GM12878 (cell line): ENCODE measurements around the gene ALS2. TPM values are rescaled to one million over a fixed set of nuclear protein-coding genes. Genes with fewer than 3 reads are reported as not detected.

Experiments
- ATAC-seq: fragments of 200-7000 bp; cut with Tn5 transposase; 3 replicates; pipeline ENCODE4 v1.9.1; 2020; ENCODE audit warnings: mild to moderate bottlenecking, moderate library complexity
- BruUV-seq: library from RNA; stranded (reverse); fragments of 400-500 nt; replicated peaks from 2 replicates; lab custom pipeline; 2021; lab: Mats Ljungman, UMichigan
- CTCF ChIA-PET: fragments of 300-600 bp; sonication (Branson Sonifier 250); formaldehyde crosslinking; extraction: SDS; loops from one replicate; lab custom pipeline; 2021; ENCODE audit warnings: inconsistent platforms; lab: Yijun Ruan, JAX
- POLR2A ChIA-PET: fragments of 350-600 bp; formaldehyde crosslinking; extraction: SDS; loops from one replicate; lab custom pipeline; 2021; ENCODE audit warnings: inconsistent platforms; lab: Charles Lee
- RAD21 ChIA-PET: fragments of 300-600 bp; sonication (Branson Sonifier 250); formaldehyde crosslinking; loops from one replicate; lab custom pipeline; 2023; ENCODE audit warnings: antibody characterized with exemption; ENCODE audit not compliant: unreplicated experiment; lab: Charles Lee
- SMC1A ChIA-PET: fragments of 300-600 bp; sonication (Branson Sonifier 250); formaldehyde crosslinking; loops from one replicate; lab custom pipeline; 2023; ENCODE audit not compliant: unreplicated experiment, uncharacterized antibody; lab: Charles Lee
- DNase-seq: peaks from one replicate; pipeline ENCODE4 v3.0.0-alpha.2; 2011; ENCODE audit warnings: low read depth, low spot score
- FAIRE-seq: peaks from 3 replicates; lab custom pipeline; 2011; peaks lifted over from hg19 to GRCh38; lab: Jason Lieb, UNC
- H2AFZ ChIP-seq: 2 replicates; pipeline ENCODE4 v1.6.0; 2011; ENCODE audit warnings: low read depth, low read length, control low read depth; ENCODE audit not compliant: control insufficient read depth
- H3K27ac ChIP-seq: 2 replicates; pipeline ENCODE4 v1.5.1; 2011; ENCODE audit warnings: control low read depth; ENCODE audit not compliant: control insufficient read depth, insufficient read depth
- H3K27me3 ChIP-seq, 2 experiments: replicated peaks in 1 of 2; 2 replicates each; pipeline versions ENCODE4 v1.6.0 to v1.6.1; 2011; ENCODE audit warnings: low read length in 1 of 2; ENCODE audit not compliant: control insufficient read depth in 2 of 2, insufficient read depth in 2 of 2
- H3K36me3 ChIP-seq, 2 experiments: 2 replicates each; pipeline ENCODE4 v1.5.1; 2011; ENCODE audit warnings: low read length in 1 of 2; ENCODE audit not compliant: control insufficient read depth in 2 of 2, insufficient read depth in 2 of 2
- H3K4me1 ChIP-seq: 2 replicates; pipeline ENCODE4 v1.6.1; 2011; ENCODE audit warnings: mild to moderate bottlenecking, low read length, moderate library complexity, mixed read lengths; ENCODE audit not compliant: control insufficient read depth, insufficient read depth
- H3K4me2 ChIP-seq: 2 replicates; pipeline ENCODE4 v1.6.0; 2011; ENCODE audit warnings: control low read depth; ENCODE audit not compliant: control insufficient read depth, insufficient read depth
- H3K4me3 ChIP-seq: fragments of 200-600 bp; sonication (generic); 2 replicates; pipeline ENCODE4 v1.5.1; 2016
- H3K79me2 ChIP-seq: 2 replicates; pipeline ENCODE4 v1.6.0; 2011; ENCODE audit warnings: low read length; ENCODE audit not compliant: control insufficient read depth, insufficient read depth
- H3K9ac ChIP-seq: 2 replicates; pipeline ENCODE4 v1.8.0; 2011; ENCODE audit warnings: low read length, control low read depth, mixed read lengths; ENCODE audit not compliant: control insufficient read depth, insufficient read depth
- H3K9me3 ChIP-seq: replicated peaks from 3 replicates; pipeline ENCODE4 v1.5.1; 2011; ENCODE audit warnings: mild to moderate bottlenecking, low read length; ENCODE audit not compliant: control insufficient read depth, insufficient read depth
- H4K20me1 ChIP-seq: 2 replicates; pipeline ENCODE4 v1.6.0; 2011; ENCODE audit not compliant: control insufficient read depth, insufficient read depth
- BCL11A ChIP-seq: IDR thresholded peaks from 2 replicates; pipeline ENCODE4 v1.6.1; 2011; ENCODE audit warnings: low read depth, low read length
- CBX3 ChIP-seq: fragments of 200-600 bp; sonication (generic); IDR thresholded peaks from 2 replicates; pipeline ENCODE4 v1.6.1; 2016; ENCODE audit warnings: low read depth, borderline replicate concordance
- EED ChIP-seq: sonication (generic); IDR thresholded peaks from 2 replicates; pipeline ENCODE4 v1.6.1; 2016; ENCODE audit warnings: antibody characterized with exemption, low read depth
- HDAC2 ChIP-seq: fragments of 200-600 bp; sonication (generic); IDR thresholded peaks from 2 replicates; pipeline ENCODE4 v1.6.1; 2017
- IKZF1 ChIP-seq: fragments of 450-650 bp; conservative IDR thresholded peaks from 2 replicates; pipeline ENCODE4 v1.6.1; 2017; ENCODE audit warnings: antibody characterized with exemption, mild to moderate bottlenecking
- MEF2A ChIP-seq: IDR thresholded peaks from 2 replicates; pipeline ENCODE4 v1.6.1; 2011; ENCODE audit warnings: low read depth, mild to moderate bottlenecking, low read length, moderate library complexity; ENCODE audit not compliant: insufficient read depth
- NFIC ChIP-seq: IDR thresholded peaks from 2 replicates; pipeline ENCODE4 v1.6.1; 2012; ENCODE audit warnings: low read depth, mild to moderate bottlenecking, inconsistent platforms, low read length, moderate library complexity
- NR2C1 ChIP-seq: fragments of 450-650 bp; IDR thresholded peaks from 2 replicates; pipeline ENCODE4 v1.6.1; 2017; ENCODE audit warnings: antibody characterized with exemption, mild to moderate bottlenecking, moderate library complexity
- NR2F1 ChIP-seq: fragments of 450-650 bp; conservative IDR thresholded peaks from 2 replicates; pipeline ENCODE4 v1.6.1; 2017; ENCODE audit warnings: mild to moderate bottlenecking
- PAX8 ChIP-seq: fragments of 450-650 bp; IDR thresholded peaks from 2 replicates; pipeline ENCODE4 v1.6.1; 2017; ENCODE audit warnings: mild to moderate bottlenecking, moderate library complexity
- RAD51 ChIP-seq: fragments of 450-650 bp; IDR thresholded peaks from 2 replicates; pipeline ENCODE4 v1.6.1; 2016; ENCODE audit warnings: moderate library complexity, mild to moderate bottlenecking, inconsistent platforms
- WGBS: methylation state at CpG from one replicate; pipeline ENCODE4 v1.1.6; 2016; ENCODE audit warnings: low lambda C conversion rate; ENCODE audit not compliant: insufficient replicate concordance, insufficient coverage; ENCODE audit errors: missing lambda C conversion rate; 5-methylcytosine and 5-hydroxymethylcytosine counted together
- in situ Hi-C: fragments of 300-500 bp; cut with MboI; formaldehyde crosslinking; loops from 9 replicates; pipeline ENCODE4 v1.14.3; 2018; ENCODE audit warnings: mixed read lengths
- intact Hi-C: fragments of 100-400 bp; cut with micrococcal nuclease; formaldehyde crosslinking; loops from one replicate; pipeline ENCODE4 v1.14.2; 2022; ENCODE audit not compliant: unreplicated experiment
- polyA plus RNA-seq, 11 experiments: library from polyadenylated mRNA; depleted of rRNA in 4 of 11; unstranded in 6 of 11; stranded (reverse) in 5 of 11; fragments of >200 nt; fragmentation: Nextera tagmentation in 4 of 11; fragmentation: Illumina TruSeq in 1 of 11; extraction: Ambion mirVana in 4 of 11; extraction: Trizol in 1 of 11; gene quantifications; 1 replicate in 1 of 11; 2 replicates in 10 of 11; pipeline versions ENCODE4 v1.2.1 to v1.2.3, GENCODE V29; 2011 to 2016; ENCODE audit warnings: inconsistent platforms in 2 of 11, missing spikeins in 2 of 11, low read depth in 1 of 11
- total RNA-seq, 4 experiments: library from RNA; depleted of rRNA in 3 of 4; stranded (reverse); fragments of >200 nt in 3 of 4; fragmentation: Illumina TruSeq in 1 of 4; extraction: Trizol in 1 of 4; gene quantifications; 2 replicates each; pipeline versions ENCODE4 v1.2.1 to v1.2.3, GENCODE V29; 2013 to 2021
- TF ChIP-seq, protein P1 (sequence below): IDR thresholded peaks from 2 replicates; pipeline ENCODE4 v1.6.1; 2011; ENCODE audit warnings: low read depth, low read length, improper control_type of control experiment, borderline replicate concordance
- TF ChIP-seq, protein P2 (sequence below): fragments of 450-650 bp; IDR thresholded peaks from 2 replicates; pipeline ENCODE4 v1.6.1; 2014; ENCODE audit warnings: mild to moderate bottlenecking

The ALS2 gene
- total and polyA plus RNA-seq, 10 of the 15 experiments (the other 5 are each of a cell fraction or from before 2014, with no cell fraction given), result 2.4 to 10.4 (median 7.7) TPM

DNA sequence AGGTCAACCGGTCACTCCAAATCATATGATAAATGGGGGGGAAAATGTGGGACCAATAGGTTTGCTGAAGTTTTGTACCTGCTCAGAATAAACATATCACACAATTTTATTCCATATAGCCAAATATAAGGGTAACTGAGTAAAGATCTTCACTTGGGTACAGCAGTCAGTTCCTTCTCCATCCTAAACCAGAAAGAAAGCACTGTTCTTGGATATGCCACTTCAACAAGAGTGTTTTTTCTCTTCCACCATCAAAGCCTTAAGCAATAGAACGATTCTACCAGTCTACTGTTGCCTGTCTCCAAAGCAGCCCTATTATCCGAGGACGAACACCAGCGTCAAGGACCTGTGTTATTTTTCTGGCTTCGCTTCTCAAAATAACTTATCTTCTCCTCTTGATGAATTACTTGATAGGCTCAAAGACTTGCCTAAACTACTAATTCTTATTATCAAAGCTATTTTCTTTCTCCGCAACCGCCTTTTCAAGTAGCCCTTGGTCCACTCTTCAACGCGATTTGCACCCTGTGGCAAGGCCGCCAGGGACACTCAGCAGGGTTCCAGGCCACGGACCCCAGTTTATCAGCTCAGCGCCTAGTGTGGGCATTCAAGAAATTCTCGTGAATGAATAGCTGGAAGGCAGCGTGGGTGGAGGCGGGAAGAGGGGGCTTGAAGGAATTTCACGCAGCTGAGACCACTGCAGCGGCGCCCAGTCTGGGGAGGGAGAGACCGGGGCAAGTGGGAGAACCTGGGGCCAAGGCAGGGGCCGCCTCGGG is 646 bp downstream of the ALS2 start:
- Histone ChIP-seq H3K4me1 (no peaks in the 10 kb centered on the region), H3K9ac (peak overlapping the region; percentile 55; the same call in 1 of the 2 replicates), H3K27me3 (no peaks in the 10 kb centered on the region), H3K4me2 (peak overlapping the region; percentile 60), H2AFZ (peak overlapping the region; percentile 94), H3K27ac (peak overlapping the region; percentile 5; the same call in 1 of the 2 replicates), H3K4me3 (peak overlapping the region; percentile 96), H3K9me3 (no peaks in the 10 kb centered on the region), H3K36me3 (no peaks in the 10 kb centered on the region), H3K79me2 (no peaks in the 10 kb centered on the region; the same call in none of the 2 replicates), H4K20me1 (no peaks in the 10 kb centered on the region)
- ChIA-PET POLR2A (interaction anchor here (0.6 to 1.2 kb wide), 6 partner anchors 11 to 1067 kb away, joined by 3 to 4 read pairs (median 4); no protein-coding TSS in a partner anchor), SMC1A (interaction anchor here (1.1 to 1.6 kb wide), 3 partner anchors 22 to 31 kb away, joined by 3 to 5 read pairs (median 4); no protein-coding TSS in a partner anchor), CTCF (interaction anchor here (0.8 to 2.0 kb wide), 9 partner anchors 11 to 597 kb away, joined by 3 to 10 read pairs (median 3); partner anchors contain the start of gene CASP10), RAD21 (interaction anchor here (0.7 to 1.5 kb wide), 6 partner anchors 13 to 597 kb away, joined by 3 to 5 read pairs (median 4); partner anchors contain the start of genes CASP10 and TMEM237)
- in situ Hi-C loops, result no loop called here
- ATAC-seq (peak; percentile 31), DNase-seq (no peak), FAIRE-seq (no peak)
- TF ChIP-seq, protein P1, sequence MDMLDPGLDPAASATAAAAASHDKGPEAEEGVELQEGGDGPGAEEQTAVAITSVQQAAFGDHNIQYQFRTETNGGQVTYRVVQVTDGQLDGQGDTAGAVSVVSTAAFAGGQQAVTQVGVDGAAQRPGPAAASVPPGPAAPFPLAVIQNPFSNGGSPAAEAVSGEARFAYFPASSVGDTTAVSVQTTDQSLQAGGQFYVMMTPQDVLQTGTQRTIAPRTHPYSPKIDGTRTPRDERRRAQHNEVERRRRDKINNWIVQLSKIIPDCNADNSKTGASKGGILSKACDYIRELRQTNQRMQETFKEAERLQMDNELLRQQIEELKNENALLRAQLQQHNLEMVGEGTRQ, result no peak
- TF ChIP-seq CBX3 (no peak), PAX8 (no peak), NR2F1 (no peak), IKZF1 (no peak), EED (no peak), NFIC (no peak), BCL11A (no peak), MEF2A (no peak), NR2C1 (no peak), HDAC2 (no peak), RAD51 (no peak)
- TF ChIP-seq, protein P2, sequence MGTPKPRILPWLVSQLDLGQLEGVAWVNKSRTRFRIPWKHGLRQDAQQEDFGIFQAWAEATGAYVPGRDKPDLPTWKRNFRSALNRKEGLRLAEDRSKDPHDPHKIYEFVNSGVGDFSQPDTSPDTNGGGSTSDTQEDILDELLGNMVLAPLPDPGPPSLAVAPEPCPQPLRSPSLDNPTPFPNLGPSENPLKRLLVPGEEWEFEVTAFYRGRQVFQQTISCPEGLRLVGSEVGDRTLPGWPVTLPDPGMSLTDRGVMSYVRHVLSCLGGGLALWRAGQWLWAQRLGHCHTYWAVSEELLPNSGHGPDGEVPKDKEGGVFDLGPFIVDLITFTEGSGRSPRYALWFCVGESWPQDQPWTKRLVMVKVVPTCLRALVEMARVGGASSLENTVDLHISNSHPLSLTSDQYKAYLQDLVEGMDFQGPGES, result no peak
- 12% methylated on average over 22 of the region's 22 CpGs for WGBS
- intact Hi-C loops, result loop anchor here (10.0 kb wide), 1 partner anchor 545 kb away; no protein-coding TSS in a partner anchor
- TSS peak; percentile 67 for BruUV-seq
